GM23338 (cell line): ENCODE results near the gene UBL4A. TPM values are rescaled to one million over a fixed set of nuclear protein-coding genes. Genes with fewer than 3 reads are reported as not detected.

Experiments
- ATAC-seq: fragments of 200-7000 bp; cut with Tn5 transposase; 3 replicates; pipeline ENCODE4 v1.9.1; 2020
- DNase-seq: peaks from one replicate; pipeline ENCODE4 v3.0.0-alpha.2; 2015; ENCODE audit warnings: low spot score
- H2AFZ ChIP-seq: fragments of 200-600 bp; sonication (generic); 2 replicates; pipeline ENCODE4 v1.8.0; 2016; ENCODE audit warnings: antibody characterized with exemption, mild to moderate bottlenecking, moderate library complexity
- H3F3A ChIP-seq: fragments of 200-600 bp; sonication (generic); replicated peaks from 2 replicates; pipeline ENCODE4 v1.8.0; 2017; ENCODE audit warnings: antibody characterized with exemption, mixed run types, low read depth
- H3K27ac ChIP-seq: fragments of 200-600 bp; sonication (generic); 2 replicates; pipeline ENCODE4 v1.6.1; 2016; ENCODE audit warnings: low read depth
- H3K27me3 ChIP-seq: fragments of 200-600 bp; sonication (generic); 2 replicates; pipeline ENCODE4 v1.8.0; 2016; ENCODE audit warnings: mild to moderate bottlenecking, mixed run types, moderate library complexity; ENCODE audit not compliant: insufficient read depth
- H3K36me3 ChIP-seq: fragments of 200-600 bp; sonication (generic); 2 replicates; pipeline ENCODE4 v1.8.0; 2016; ENCODE audit warnings: mild to moderate bottlenecking; ENCODE audit not compliant: insufficient read depth
- H3K4me1 ChIP-seq: fragments of 200-600 bp; sonication (generic); 2 replicates; pipeline ENCODE4 v1.8.0; 2016; ENCODE audit warnings: mild to moderate bottlenecking, moderate library complexity; ENCODE audit not compliant: insufficient read depth
- H3K4me2 ChIP-seq: fragments of 200-600 bp; sonication (generic); 2 replicates; pipeline ENCODE4 v1.7.1; 2017; ENCODE audit warnings: mixed run types
- H3K4me3 ChIP-seq: fragments of 200-600 bp; sonication (generic); 2 replicates; pipeline ENCODE4 v1.6.1; 2016; ENCODE audit warnings: mixed run types
- H3K79me2 ChIP-seq: fragments of 200-600 bp; sonication (generic); replicated peaks from 2 replicates; pipeline ENCODE4 v1.8.0; 2017; ENCODE audit warnings: mild to moderate bottlenecking; ENCODE audit not compliant: insufficient read depth
- H3K9me2 ChIP-seq: fragments of 200-600 bp; sonication (generic); 2 replicates; pipeline ENCODE4 v1.8.0; 2017; ENCODE audit not compliant: insufficient read depth
- H4K20me1 ChIP-seq: fragments of 200-600 bp; sonication (generic); replicated peaks from 2 replicates; pipeline ENCODE4 v1.8.0; 2017; ENCODE audit warnings: mild to moderate bottlenecking; ENCODE audit not compliant: insufficient read depth
- H3K27ac Mint-ChIP-seq: 2 replicates; pipeline ENCODE4 v1.8.0; 2020; ENCODE audit warnings: inconsistent platforms, mild to moderate bottlenecking, moderate library complexity, mixed read lengths
- H3K27me3 Mint-ChIP-seq: 3 replicates; pipeline ENCODE4 v1.8.0; 2022; ENCODE audit warnings: low read depth, mild to moderate bottlenecking, moderate library complexity, mixed read lengths, inconsistent platforms; ENCODE audit not compliant: insufficient read depth, poor library complexity
- H3K36me3 Mint-ChIP-seq: 3 replicates; pipeline ENCODE4 v1.8.0; 2021; ENCODE audit warnings: low read depth, mild to moderate bottlenecking, inconsistent platforms, moderate library complexity, mixed read lengths
- H3K4me1 Mint-ChIP-seq: 3 replicates; pipeline ENCODE4 v1.8.0; 2020; ENCODE audit warnings: mild to moderate bottlenecking, inconsistent platforms, mixed read lengths
- H3K4me3 Mint-ChIP-seq: 3 replicates; pipeline ENCODE4 v1.8.0; 2021; ENCODE audit warnings: moderate library complexity, mild to moderate bottlenecking, inconsistent platforms, mixed read lengths
- H3K9me3 Mint-ChIP-seq: 3 replicates; pipeline ENCODE4 v1.8.0; 2020; ENCODE audit warnings: moderate library complexity, mild to moderate bottlenecking, inconsistent platforms, mixed read lengths
- CREB1 ChIP-seq: fragments of 250-450 bp; sonication (Bioruptor Pico); IDR thresholded peaks from 2 replicates; pipeline ENCODE4 v1.5.0; 2020; ENCODE audit warnings: low read depth, mild to moderate bottlenecking, moderate library complexity
- EZH2 ChIP-seq: fragments of 200-600 bp; sonication (generic); IDR thresholded peaks from one replicate; pipeline ENCODE4 v1.8.0; 2017; ENCODE audit warnings: antibody characterized with exemption, mild to moderate bottlenecking, low read depth; ENCODE audit not compliant: unreplicated experiment
- EZH2phosphoT487 ChIP-seq: fragments of 200-600 bp; sonication (generic); IDR thresholded peaks from one replicate; pipeline ENCODE4 v1.8.1; 2018; ENCODE audit warnings: antibody characterized with exemption; ENCODE audit not compliant: unreplicated experiment
- JUNB ChIP-seq: IDR thresholded peaks from one replicate; pipeline ENCODE4 v1.6.1; 2016; ENCODE audit warnings: antibody characterized with exemption; ENCODE audit not compliant: unreplicated experiment
- NANOG ChIP-seq: IDR thresholded peaks from 2 replicates; pipeline ENCODE4 v1.6.1; 2016; ENCODE audit warnings: antibody characterized with exemption, borderline replicate concordance
- POLR2AphosphoS5 ChIP-seq: IDR thresholded peaks from 2 replicates; pipeline ENCODE4 v1.6.1; 2016; ENCODE audit warnings: antibody characterized with exemption, low read depth
- STAT1 ChIP-seq: IDR thresholded peaks from one replicate; pipeline ENCODE4 v1.6.1; 2016; ENCODE audit warnings: antibody characterized with exemption; ENCODE audit not compliant: unreplicated experiment
- ZNF114 ChIP-seq: fragments of 250-450 bp; sonication (Bioruptor Pico); IDR thresholded peaks from 2 replicates; pipeline ENCODE4 v1.5.0; 2020; ENCODE audit warnings: mild to moderate bottlenecking, moderate library complexity
- ZNF331 ChIP-seq: fragments of 250-450 bp; sonication (Bioruptor Pico); IDR thresholded peaks from 2 replicates; pipeline ENCODE4 v1.5.0; 2020; ENCODE audit warnings: low read depth, mild to moderate bottlenecking, moderate library complexity
- polyA plus RNA-seq: library from polyadenylated mRNA; unstranded; fragments of >200 nt; fragmentation: Nextera tagmentation; extraction: Ambion mirVana; gene quantifications from 2 replicates; pipeline ENCODE4 v1.2.1, GENCODE V29; 2016
- total RNA-seq: library from RNA; depleted of rRNA; stranded (reverse); fragments of >200 nt; shearing (Covaris generic); gene quantifications from 2 replicates; pipeline ENCODE4 v1.2.3, GENCODE V29; 2014
- TF ChIP-seq, protein P1 (sequence below), 2 experiments: fragments of 200-600 bp in 1 of 2; sonication (generic) in 1 of 2; conservative IDR thresholded peaks; 2 replicates each; pipeline versions ENCODE4 v1.5.1 to v1.6.1; 2016 to 2017; ENCODE audit warnings: antibody characterized with exemption in 2 of 2, low read depth in 2 of 2, mild to moderate bottlenecking in 2 of 2, moderate library complexity in 1 of 2
- TF ChIP-seq, protein P2 (sequence below): IDR thresholded peaks from one replicate; pipeline ENCODE4 v1.6.1; 2018; ENCODE audit warnings: antibody characterized with exemption; ENCODE audit not compliant: unreplicated experiment
- TF ChIP-seq, protein P3 (sequence below): IDR thresholded peaks from 2 replicates; pipeline ENCODE4 v1.6.1; 2016; ENCODE audit warnings: antibody characterized with exemption
- TF ChIP-seq, protein P4 (sequence below): fragments of 250-450 bp; sonication (Bioruptor Pico); IDR thresholded peaks from 2 replicates; pipeline ENCODE4 v1.5.0; 2020; ENCODE audit warnings: mild to moderate bottlenecking, moderate library complexity

The UBL4A gene
- total and polyA plus RNA-seq, 2 experiments from 2014 or later = 15.6 to 43.7 TPM

DNA sequence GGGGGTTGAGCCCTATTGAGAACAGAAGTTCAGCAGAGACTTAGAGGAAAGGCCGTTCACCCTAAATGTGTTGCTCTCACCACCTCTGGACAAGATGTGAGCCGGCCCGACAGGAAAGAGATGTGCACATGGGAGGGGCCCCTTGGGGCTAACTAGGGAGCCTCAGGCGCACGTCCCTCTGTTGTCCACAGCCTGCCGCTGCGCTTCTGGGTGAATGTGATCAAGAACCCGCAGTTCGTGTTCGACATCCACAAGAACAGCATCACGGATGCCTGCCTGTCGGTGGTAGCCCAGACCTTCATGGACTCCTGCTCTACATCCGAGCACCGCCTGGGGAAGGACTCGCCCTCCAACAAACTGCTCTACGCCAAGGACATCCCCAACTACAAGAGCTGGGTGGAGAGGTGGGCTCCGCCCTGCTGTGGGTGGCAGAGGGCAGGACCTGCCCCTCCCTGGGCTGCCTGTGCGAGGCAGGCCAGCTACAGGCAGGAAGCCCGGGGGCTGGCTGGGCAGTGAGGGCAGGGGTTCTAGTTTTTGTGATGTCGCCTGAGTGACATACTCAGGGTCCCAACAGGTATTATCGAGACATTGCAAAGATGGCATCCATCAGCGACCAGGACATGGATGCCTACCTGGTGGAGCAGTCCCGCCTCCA lies 15.4 kb downstream of the UBL4A start:
- Mint-ChIP-seq H3K4me3 (no peak overlapping the region), H3K27me3 (peaks cover 4% of the 10 kb centered on the region), H3K9me3 (no peaks in the 10 kb centered on the region), H3K4me1 (no peaks in the 10 kb centered on the region), H3K36me3 (peaks cover 10% of the 10 kb centered on the region), H3K27ac (no peak overlapping the region)
- no peaks in the 10 kb centered on the region for H3K27me3 ChIP-seq
- no peaks in the 10 kb centered on the region for H3K79me2 ChIP-seq
- no peak for ATAC-seq
- no peak overlapping the region for H3K4me3 ChIP-seq
- no peak overlapping the region for H3K4me2 ChIP-seq
- TF ChIP-seq, protein P1, sequence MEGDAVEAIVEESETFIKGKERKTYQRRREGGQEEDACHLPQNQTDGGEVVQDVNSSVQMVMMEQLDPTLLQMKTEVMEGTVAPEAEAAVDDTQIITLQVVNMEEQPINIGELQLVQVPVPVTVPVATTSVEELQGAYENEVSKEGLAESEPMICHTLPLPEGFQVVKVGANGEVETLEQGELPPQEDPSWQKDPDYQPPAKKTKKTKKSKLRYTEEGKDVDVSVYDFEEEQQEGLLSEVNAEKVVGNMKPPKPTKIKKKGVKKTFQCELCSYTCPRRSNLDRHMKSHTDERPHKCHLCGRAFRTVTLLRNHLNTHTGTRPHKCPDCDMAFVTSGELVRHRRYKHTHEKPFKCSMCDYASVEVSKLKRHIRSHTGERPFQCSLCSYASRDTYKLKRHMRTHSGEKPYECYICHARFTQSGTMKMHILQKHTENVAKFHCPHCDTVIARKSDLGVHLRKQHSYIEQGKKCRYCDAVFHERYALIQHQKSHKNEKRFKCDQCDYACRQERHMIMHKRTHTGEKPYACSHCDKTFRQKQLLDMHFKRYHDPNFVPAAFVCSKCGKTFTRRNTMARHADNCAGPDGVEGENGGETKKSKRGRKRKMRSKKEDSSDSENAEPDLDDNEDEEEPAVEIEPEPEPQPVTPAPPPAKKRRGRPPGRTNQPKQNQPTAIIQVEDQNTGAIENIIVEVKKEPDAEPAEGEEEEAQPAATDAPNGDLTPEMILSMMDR (conservative IDR thresholded peaks at IDR 0.05; ENCODE audit: low read depth in 2 of 2) = no peak
- TF ChIP-seq NANOG (no peak), EZH2 (no peak), EZH2phosphoT487 (no peak), CREB1 (CRISPR knock-in tag) (no peak), STAT1 (no peak), POLR2AphosphoS5 (no peak), JUNB (no peak), ZNF114 (no peak), ZNF331 (CRISPR knock-in tag) (no peak)
- TF ChIP-seq, protein P2, sequence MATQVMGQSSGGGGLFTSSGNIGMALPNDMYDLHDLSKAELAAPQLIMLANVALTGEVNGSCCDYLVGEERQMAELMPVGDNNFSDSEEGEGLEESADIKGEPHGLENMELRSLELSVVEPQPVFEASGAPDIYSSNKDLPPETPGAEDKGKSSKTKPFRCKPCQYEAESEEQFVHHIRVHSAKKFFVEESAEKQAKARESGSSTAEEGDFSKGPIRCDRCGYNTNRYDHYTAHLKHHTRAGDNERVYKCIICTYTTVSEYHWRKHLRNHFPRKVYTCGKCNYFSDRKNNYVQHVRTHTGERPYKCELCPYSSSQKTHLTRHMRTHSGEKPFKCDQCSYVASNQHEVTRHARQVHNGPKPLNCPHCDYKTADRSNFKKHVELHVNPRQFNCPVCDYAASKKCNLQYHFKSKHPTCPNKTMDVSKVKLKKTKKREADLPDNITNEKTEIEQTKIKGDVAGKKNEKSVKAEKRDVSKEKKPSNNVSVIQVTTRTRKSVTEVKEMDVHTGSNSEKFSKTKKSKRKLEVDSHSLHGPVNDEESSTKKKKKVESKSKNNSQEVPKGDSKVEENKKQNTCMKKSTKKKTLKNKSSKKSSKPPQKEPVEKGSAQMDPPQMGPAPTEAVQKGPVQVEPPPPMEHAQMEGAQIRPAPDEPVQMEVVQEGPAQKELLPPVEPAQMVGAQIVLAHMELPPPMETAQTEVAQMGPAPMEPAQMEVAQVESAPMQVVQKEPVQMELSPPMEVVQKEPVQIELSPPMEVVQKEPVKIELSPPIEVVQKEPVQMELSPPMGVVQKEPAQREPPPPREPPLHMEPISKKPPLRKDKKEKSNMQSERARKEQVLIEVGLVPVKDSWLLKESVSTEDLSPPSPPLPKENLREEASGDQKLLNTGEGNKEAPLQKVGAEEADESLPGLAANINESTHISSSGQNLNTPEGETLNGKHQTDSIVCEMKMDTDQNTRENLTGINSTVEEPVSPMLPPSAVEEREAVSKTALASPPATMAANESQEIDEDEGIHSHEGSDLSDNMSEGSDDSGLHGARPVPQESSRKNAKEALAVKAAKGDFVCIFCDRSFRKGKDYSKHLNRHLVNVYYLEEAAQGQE = no peak
- TF ChIP-seq, protein P3, sequence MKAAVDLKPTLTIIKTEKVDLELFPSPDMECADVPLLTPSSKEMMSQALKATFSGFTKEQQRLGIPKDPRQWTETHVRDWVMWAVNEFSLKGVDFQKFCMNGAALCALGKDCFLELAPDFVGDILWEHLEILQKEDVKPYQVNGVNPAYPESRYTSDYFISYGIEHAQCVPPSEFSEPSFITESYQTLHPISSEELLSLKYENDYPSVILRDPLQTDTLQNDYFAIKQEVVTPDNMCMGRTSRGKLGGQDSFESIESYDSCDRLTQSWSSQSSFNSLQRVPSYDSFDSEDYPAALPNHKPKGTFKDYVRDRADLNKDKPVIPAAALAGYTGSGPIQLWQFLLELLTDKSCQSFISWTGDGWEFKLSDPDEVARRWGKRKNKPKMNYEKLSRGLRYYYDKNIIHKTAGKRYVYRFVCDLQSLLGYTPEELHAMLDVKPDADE = no peak
- TF ChIP-seq, protein P4, sequence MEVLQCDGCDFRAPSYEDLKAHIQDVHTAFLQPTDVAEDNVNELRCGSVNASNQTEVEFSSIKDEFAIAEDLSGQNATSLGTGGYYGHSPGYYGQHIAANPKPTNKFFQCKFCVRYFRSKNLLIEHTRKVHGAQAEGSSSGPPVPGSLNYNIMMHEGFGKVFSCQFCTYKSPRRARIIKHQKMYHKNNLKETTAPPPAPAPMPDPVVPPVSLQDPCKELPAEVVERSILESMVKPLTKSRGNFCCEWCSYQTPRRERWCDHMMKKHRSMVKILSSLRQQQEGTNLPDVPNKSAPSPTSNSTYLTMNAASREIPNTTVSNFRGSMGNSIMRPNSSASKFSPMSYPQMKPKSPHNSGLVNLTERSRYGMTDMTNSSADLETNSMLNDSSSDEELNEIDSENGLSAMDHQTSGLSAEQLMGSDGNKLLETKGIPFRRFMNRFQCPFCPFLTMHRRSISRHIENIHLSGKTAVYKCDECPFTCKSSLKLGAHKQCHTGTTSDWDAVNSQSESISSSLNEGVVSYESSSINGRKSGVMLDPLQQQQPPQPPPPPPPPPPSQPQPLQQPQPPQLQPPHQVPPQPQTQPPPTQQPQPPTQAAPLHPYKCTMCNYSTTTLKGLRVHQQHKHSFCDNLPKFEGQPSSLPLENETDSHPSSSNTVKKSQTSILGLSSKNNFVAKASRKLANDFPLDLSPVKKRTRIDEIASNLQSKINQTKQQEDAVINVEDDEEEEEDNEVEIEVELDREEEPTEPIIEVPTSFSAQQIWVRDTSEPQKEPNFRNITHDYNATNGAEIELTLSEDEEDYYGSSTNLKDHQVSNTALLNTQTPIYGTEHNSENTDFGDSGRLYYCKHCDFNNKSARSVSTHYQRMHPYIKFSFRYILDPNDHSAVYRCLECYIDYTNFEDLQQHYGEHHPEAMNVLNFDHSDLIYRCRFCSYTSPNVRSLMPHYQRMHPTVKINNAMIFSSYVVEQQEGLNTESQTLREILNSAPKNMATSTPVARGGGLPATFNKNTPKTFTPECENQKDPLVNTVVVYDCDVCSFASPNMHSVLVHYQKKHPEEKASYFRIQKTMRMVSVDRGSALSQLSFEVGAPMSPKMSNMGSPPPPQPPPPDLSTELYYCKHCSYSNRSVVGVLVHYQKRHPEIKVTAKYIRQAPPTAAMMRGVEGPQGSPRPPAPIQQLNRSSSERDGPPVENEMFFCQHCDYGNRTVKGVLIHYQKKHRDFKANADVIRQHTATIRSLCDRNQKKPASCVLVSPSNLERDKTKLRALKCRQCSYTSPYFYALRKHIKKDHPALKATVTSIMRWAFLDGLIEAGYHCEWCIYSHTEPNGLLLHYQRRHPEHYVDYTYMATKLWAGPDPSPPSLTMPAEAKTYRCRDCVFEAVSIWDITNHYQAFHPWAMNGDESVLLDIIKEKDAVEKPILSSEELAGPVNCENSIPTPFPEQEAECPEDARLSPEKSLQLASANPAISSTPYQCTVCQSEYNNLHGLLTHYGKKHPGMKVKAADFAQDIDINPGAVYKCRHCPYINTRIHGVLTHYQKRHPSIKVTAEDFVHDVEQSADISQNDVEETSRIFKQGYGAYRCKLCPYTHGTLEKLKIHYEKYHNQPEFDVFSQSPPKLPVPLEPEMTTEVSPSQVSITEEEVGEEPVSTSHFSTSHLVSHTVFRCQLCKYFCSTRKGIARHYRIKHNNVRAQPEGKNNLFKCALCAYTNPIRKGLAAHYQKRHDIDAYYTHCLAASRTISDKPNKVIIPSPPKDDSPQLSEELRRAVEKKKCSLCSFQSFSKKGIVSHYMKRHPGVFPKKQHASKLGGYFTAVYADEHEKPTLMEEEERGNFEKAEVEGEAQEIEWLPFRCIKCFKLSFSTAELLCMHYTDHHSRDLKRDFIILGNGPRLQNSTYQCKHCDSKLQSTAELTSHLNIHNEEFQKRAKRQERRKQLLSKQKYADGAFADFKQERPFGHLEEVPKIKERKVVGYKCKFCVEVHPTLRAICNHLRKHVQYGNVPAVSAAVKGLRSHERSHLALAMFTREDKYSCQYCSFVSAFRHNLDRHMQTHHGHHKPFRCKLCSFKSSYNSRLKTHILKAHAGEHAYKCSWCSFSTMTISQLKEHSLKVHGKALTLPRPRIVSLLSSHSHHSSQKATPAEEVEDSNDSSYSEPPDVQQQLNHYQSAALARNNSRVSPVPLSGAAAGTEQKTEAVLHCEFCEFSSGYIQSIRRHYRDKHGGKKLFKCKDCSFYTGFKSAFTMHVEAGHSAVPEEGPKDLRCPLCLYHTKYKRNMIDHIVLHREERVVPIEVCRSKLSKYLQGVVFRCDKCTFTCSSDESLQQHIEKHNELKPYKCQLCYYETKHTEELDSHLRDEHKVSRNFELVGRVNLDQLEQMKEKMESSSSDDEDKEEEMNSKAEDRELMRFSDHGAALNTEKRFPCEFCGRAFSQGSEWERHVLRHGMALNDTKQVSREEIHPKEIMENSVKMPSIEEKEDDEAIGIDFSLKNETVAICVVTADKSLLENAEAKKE = no peak
- H3K9me2 ChIP-seq = no peaks in the 10 kb centered on the region
- no peaks in the 10 kb centered on the region; the same call in 1 of the 2 replicates for H4K20me1 ChIP-seq
- no peaks in the 10 kb centered on the region for H3K4me1 ChIP-seq
- H3K36me3 ChIP-seq = no peaks in the 10 kb centered on the region
- H3F3A ChIP-seq = no peaks in the 10 kb centered on the region
- H3K27ac ChIP-seq = no peak overlapping the region
- H2AFZ ChIP-seq = no peak overlapping the region
- DNase-seq = no peak
